ENCODE measurements around the gene ACSS1. TPM values are rescaled to one million over a fixed set of nuclear protein-coding genes. Genes with fewer than 3 reads are reported as not detected.
A peak's percentile ranks its signal among the peaks of the same experiment; 100 is the strongest.

Gene ACSS1
- total RNA-seq, 2 donors from 2014 or later, result 25.6 to 26.4 TPM

DNA sequence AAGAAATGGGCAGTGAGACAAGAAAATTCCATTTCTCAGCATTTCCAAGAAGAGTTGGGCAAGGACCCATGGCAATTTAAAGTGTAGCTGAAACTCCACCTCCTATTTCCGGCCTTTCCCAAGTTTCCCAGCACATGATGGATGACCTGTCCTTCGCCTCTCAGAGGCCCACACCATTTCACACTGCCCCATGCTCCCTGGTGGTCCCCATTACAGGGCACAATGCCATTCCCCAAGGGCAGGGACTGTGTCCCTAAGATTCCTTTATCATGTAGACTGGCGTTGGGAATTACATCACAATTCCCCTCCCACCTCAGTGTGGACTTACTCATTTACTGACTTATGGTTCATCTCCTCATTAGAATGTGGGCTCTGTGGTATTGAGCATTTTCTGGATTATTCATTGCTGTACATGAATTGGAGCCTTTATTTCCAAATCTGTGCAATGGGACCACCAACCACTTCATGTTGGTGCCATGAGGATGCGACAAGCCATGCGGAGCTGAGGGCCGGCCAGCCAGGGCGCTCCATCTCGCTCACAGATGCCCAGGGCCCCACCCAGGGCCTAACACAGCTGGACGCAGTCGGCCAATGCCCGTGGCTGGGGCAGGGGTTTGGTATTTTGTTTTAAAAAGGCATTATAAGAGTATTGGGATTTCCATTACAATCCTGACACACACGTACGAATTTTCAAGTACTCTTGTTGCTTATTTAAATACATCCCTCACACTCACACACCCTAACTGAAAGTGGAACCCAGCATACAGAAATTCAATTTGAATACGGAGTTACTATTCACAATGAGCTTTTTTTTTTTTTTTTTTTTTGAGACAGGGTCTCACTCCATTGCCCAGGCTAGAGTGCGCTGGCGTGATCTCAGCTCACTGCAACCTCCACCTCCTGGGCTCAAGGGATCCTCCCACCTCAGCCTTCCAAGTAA, 5.4 kb downstream of the ACSS1 start:
- Histone ChIP-seq H3K36me3 (peaks cover 7% of the 10 kb centered on the region), H3K4me3 (peak overlapping the region in 1 of 2 donors; percentile 18), H3K27me3 (no peaks in the 10 kb centered on the region), H3K27ac (peak overlapping the region; percentile 96 to 98), H3K4me1 (peaks cover 0 to 98% of the 10 kb centered on the region in 2 donors), H3K9me3 (no peaks in the 10 kb centered on the region)
- no peak for TF ChIP-seq CTCF (IDR thresholded peaks at IDR 0.05)
- DNase-seq (ENCODE audit: low spot score), result no peak

GRCh38 chr20:25051386-25052155, 6.4 kb downstream of the ACSS1 start:
- Histone ChIP-seq H3K27ac (peak overlapping the region; percentile 96 to 98), H3K36me3 (peaks cover 16% of the 10 kb centered on the region), H3K4me3 (no peak overlapping the region), H3K4me1 (peaks cover 0 to 100% of the 10 kb centered on the region in 2 donors), H3K27me3 (no peaks in the 10 kb centered on the region), H3K9me3 (no peaks in the 10 kb centered on the region)
- no peak for DNase-seq (ENCODE audit: low spot score)
- no peak for TF ChIP-seq CTCF (IDR thresholded peaks at IDR 0.05)

DNA sequence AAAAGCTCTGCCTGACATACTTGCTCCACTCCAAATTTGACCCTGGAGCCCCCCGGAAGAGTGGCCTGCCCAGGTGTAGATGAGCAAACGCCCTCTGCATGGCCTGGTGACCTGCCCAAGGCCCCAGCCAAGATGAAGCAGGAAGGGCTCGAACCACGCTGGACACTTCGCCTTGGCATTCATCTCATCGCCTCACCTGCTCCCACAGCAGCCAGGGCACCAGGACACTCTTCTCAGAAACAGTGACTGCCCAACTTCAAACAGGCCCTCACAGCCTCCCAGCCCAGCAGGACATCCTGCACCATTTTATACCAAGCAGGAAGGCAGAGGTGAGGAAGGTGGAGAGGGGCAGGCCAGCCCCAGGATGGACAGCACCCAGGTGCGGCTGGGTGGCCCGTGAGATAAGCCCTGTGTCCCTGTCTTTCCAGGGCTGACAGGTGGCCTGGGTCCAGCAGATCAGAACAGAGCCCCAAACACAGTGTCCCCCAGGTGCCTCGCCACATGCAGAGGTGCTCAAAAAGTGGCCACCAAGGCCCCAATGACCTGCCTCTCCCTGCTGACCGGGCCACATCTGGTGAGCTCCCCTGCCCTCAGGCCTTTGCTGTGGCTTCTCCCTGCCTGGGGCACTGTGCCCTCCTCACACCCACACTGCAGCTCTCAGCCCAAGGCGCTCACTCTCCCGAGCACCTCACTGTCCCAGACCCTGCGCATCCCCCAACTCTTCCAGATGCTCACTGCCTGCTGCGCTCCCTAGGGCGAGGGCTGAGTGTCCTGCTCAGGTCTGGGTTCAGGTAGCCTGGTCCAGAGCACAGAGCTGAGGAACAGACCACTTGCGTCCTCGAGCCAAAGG, 7.2 kb downstream of the ACSS1 start:
- TF ChIP-seq CTCF (IDR thresholded peaks at IDR 0.05), result no peak
- Histone ChIP-seq H3K27me3 (no peaks in the 10 kb centered on the region), H3K9me3 (no peaks in the 10 kb centered on the region), H3K4me3 (no peak overlapping the region), H3K4me1 (peaks cover 0 to 99% of the 10 kb centered on the region in 2 donors), H3K36me3 (peaks cover 25% of the 10 kb centered on the region), H3K27ac (peak overlapping the region; percentile 96 to 98)
- no peak for DNase-seq (ENCODE audit: low spot score)

DNA sequence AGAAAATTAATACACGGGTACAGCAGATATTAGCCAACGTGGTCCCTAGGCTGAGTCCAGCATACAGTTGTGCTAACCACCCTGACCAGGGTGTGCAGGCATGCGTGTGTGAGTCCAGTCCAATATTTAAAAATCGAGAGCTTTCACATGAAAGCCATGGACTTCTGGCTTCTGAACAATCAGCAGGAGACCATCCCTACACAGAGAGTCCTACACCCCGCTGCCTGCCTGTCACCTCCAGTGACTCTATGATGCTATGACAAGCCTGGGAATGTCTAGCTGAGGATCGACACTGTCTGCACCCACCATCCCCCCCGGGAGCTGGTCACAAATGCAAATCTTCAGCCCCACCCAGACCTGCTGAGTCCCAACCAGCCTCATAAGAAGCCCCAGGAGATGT, 7.9 kb downstream of the ACSS1 start:
- Histone ChIP-seq H3K27me3 (no peaks in the 10 kb centered on the region), H3K36me3 (peaks cover 25% of the 10 kb centered on the region), H3K9me3 (no peaks in the 10 kb centered on the region), H3K27ac (peak overlapping the region; percentile 96 to 98), H3K4me3 (no peak overlapping the region), H3K4me1 (peaks cover 0 to 99% of the 10 kb centered on the region in 2 donors)
- no peak for TF ChIP-seq CTCF (IDR thresholded peaks at IDR 0.05)
- no peak for DNase-seq (ENCODE audit: low spot score)

GRCh38 chr20:25049261-25050060, 8.5 kb downstream of the ACSS1 start:
- Histone ChIP-seq H3K27me3 (no peaks in the 10 kb centered on the region), H3K27ac (peak overlapping the region; percentile 96 to 98), H3K4me1 (peaks cover 0 to 99% of the 10 kb centered on the region in 2 donors), H3K9me3 (no peaks in the 10 kb centered on the region), H3K36me3 (peaks cover 25% of the 10 kb centered on the region), H3K4me3 (no peak overlapping the region)
- no peak for DNase-seq (ENCODE audit: low spot score)
- TF ChIP-seq CTCF (IDR thresholded peaks at IDR 0.05), result no peak

Measured in right atrium auricular region (tissue), 2 donors.